ENCODE data around the gene WDR90. TPM values are rescaled to one million over a fixed set of nuclear protein-coding genes. Genes with fewer than 3 reads are reported as not detected.
A peak's percentile ranks its signal among the peaks of the same experiment; 100 is the strongest.
"Not testable (repeated sequence)": the region's sequence is repeated elsewhere in the genome, so short reads cannot be mapped to it uniquely, and the experiment has no call there.

Gene WDR90
- total and polyA plus RNA-seq, 2 of the 13 experiments (the other 11 are each of a cell fraction or from before 2014, with no cell fraction given): 14.9 to 28.9 TPM

DNA sequence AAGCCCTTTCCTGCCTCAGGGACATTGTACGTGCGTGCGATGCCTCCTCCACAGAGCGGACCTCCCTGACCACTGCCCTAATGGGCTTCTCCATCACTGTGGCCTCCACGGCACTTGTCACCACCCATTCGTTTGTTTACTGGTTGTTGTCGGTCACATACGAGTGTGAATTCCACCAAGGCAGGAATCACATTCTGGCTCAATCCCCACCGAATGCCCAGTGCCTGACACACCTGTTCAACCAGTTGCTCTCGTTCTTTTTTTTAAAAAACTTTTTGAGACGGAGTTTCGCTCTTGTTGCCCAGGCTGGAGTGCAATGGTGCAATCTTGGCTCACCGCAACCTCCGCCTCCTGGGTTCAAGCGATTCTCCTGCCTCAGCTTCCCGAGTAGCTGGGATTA, 42.1 kb downstream of the WDR90 start:
- H3K4me3 ChIP-seq (replicated peaks in 1 of 3; ENCODE audit: insufficient read depth in 1 of 3, low read depth in 2 of 3, low read length in 3 of 3); DNase-seq (ENCODE audit: low spot score); H3K27ac ChIP-seq (ENCODE audit: extremely low read length, insufficient read depth, low read length); ATAC-seq; H3K9me3 ChIP-seq (ENCODE audit: low read length); CTCF ChIA-PET (ENCODE audit: low intra/inter-chr PET ratio, low total read pairs); H2AFZ ChIP-seq (ENCODE audit: low read length); H3K9ac ChIP-seq (ENCODE audit: insufficient read depth, low read depth, low read length); H3K4me2 ChIP-seq (ENCODE audit: low read depth, low read length); BruUV-seq (replicated peaks); FAIRE-seq; H3K36me3 ChIP-seq (replicated peaks in 1 of 2; ENCODE audit: control insufficient read depth in 1 of 2, insufficient read depth in 2 of 2, low read length in 2 of 2); H3K79me2 ChIP-seq (ENCODE audit: insufficient read depth, low read length); POLR2A ChIA-PET; intact Hi-C loops (cut with micrococcal nuclease; ENCODE audit: unreplicated experiment); H4K20me1 ChIP-seq (ENCODE audit: insufficient read depth, low read length); in situ Hi-C loops (cut with HindIII; ENCODE audit: extremely low pct_ligation_motif_present, low pct_unique_long_range_greater_than_20kb): not testable (repeated sequence)
- WGBS (ENCODE audit: low lambda C conversion rate): 88% methylated on average over 16 of the region's 16 CpGs
- 0 out of 2 replicates have a peak, but pooled peaks have one; percentile 46 for TF ChIP-seq PCBP1 (IDR thresholded peaks at IDR 0.05; ENCODE audit: borderline replicate concordance, low read depth, low read length)
- H3K4me1 ChIP-seq (ENCODE audit: insufficient read depth, low read length): peaks cover 26% of the 10 kb centered on the region
- peaks cover 7 to 29% of the 10 kb centered on the region in 2 experiments for H3K27me3 ChIP-seq (ENCODE audit: control insufficient read depth in 1 of 2, insufficient read depth in 2 of 2, low read length in 2 of 2)

DNA sequence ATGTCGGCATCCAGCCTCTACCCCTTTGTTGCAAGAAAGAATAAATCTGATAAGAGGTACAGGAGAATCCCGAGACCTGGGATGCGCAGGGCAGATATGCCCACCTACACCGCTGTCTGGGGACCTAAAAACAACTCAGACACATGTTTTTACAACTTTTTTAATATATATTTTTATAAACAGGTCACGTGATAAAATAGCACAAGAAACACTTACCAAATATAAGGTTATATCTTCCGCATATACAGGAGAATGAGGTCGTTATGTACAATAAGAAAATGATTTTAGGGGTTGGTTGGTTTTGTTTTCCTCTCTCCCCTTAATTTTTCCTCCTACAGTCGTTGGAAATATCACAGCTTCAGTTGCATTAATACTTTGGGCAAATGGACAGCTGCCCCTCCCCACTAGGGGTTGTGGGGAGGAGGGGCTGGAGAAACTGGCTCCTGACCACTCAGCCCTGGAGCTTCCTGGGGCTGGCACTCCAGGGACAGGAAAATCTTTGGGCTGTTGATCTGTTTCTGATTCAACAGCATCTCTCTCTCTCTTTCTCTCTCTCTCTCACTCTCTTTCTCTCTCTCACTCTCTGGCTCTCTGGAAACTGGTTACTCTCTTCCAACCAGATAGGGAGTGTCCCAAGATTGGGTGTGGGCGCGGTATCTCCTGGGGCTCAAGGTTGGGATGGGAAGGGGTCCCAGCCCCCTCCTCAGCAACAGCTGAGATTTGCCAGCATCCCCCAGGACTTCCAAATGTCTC, 43.4 kb downstream of the WDR90 start:
- intact Hi-C loops (cut with micrococcal nuclease; ENCODE audit: unreplicated experiment): no loop called here
- in situ Hi-C loops (cut with HindIII; ENCODE audit: extremely low pct_ligation_motif_present, low pct_unique_long_range_greater_than_20kb): no loop called here
- 29% methylated on average over 10 of the region's 10 CpGs for WGBS (ENCODE audit: low lambda C conversion rate)
- no peak overlapping the region for H3K4me3 ChIP-seq (replicated peaks in 1 of 3; ENCODE audit: insufficient read depth in 1 of 3, low read depth in 2 of 3, low read length in 3 of 3)
- H3K27ac ChIP-seq (ENCODE audit: extremely low read length, insufficient read depth, low read length): no peak overlapping the region
- FAIRE-seq (no peak), DNase-seq (ENCODE audit: low spot score) (no peak), ATAC-seq (no peak)
- H3K79me2 ChIP-seq (ENCODE audit: insufficient read depth, low read length): peaks cover 2% of the 10 kb centered on the region
- POLR2A ChIA-PET: no interaction called here
- peaks cover 26% of the 10 kb centered on the region for H3K4me1 ChIP-seq (ENCODE audit: insufficient read depth, low read length)
- H2AFZ ChIP-seq (ENCODE audit: low read length): no peak overlapping the region
- no peak overlapping the region for H3K4me2 ChIP-seq (ENCODE audit: low read depth, low read length)
- BruUV-seq (replicated peaks): no TSS peak
- CTCF ChIA-PET (ENCODE audit: low intra/inter-chr PET ratio, low total read pairs): no interaction called here
- H3K27me3 ChIP-seq (ENCODE audit: control insufficient read depth in 1 of 2, insufficient read depth in 2 of 2, low read length in 2 of 2): peaks cover 7 to 30% of the 10 kb centered on the region in 2 experiments
- H3K9ac ChIP-seq (ENCODE audit: insufficient read depth, low read depth, low read length): no peak overlapping the region
- no peaks in the 10 kb centered on the region for H3K9me3 ChIP-seq (ENCODE audit: low read length)
- no peak for TF ChIP-seq ZSCAN20 (CRISPR knock-in tag; IDR thresholded peaks at IDR 0.05; ENCODE audit: borderline replicate concordance)
- peak; percentile 68 for TF ChIP-seq RAD51 (IDR thresholded peaks at IDR 0.05; ENCODE audit: borderline replicate concordance)
- H4K20me1 ChIP-seq (ENCODE audit: insufficient read depth, low read length): no peaks in the 10 kb centered on the region
- H3K36me3 ChIP-seq (replicated peaks in 1 of 2; ENCODE audit: control insufficient read depth in 1 of 2, insufficient read depth in 2 of 2, low read length in 2 of 2): 0 out of 5 replicates have a peak, but pooled peaks cover 0 to 1% of the 10 kb centered on the region in 2 experiments
